GDM1 (cell line): ENCODE data around the gene COL27A1.

Source experiments
- DNase-seq: peaks from one replicate; lab custom pipeline; 2025; lab: John Stamatoyannopoulos, UW

Gene COL27A1

DNA sequence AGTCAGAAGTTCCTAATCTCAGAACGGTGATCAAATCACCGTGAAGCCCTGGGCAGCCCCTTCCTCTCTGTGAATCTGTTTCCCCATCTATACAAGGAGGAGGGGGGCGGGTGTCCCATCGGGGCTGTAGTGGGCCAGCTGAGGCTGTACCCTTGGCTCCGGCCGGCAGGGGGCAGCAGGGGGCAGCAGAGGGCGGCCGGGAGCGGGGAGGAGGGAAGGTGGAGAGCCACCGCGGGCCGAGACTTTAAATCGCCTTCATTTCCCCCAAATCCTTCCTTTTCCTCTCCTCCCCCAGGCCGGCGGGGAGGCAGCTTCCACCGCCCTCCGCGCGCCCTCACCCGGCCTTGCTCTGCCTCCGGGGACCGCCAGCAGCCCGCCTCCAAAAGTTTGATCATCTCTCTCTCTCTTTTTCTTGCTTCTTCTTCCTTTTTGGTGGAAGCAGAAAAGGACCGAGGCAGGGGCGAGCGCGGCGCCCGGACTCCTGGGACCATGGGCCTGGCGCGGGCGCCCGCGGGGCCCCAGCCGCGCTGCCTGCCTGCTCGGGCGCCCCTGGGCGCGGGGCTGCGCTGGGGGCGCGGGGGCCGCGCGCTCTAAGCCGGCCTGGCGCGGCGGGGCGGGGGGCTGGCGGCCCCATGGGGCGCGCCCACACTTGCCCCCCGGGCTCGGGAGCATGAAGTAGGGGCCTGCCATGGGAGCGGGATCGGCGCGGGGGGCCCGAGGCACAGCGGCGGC, at the start of gene COL27A1:
Gene COL27A1, plus strand, starts transcription at position 275 of the 732 bp plus-strand sequence. Its CDS starts 414 bp downstream, at position 689.
- DNase-seq = peak; percentile 43

DNA sequence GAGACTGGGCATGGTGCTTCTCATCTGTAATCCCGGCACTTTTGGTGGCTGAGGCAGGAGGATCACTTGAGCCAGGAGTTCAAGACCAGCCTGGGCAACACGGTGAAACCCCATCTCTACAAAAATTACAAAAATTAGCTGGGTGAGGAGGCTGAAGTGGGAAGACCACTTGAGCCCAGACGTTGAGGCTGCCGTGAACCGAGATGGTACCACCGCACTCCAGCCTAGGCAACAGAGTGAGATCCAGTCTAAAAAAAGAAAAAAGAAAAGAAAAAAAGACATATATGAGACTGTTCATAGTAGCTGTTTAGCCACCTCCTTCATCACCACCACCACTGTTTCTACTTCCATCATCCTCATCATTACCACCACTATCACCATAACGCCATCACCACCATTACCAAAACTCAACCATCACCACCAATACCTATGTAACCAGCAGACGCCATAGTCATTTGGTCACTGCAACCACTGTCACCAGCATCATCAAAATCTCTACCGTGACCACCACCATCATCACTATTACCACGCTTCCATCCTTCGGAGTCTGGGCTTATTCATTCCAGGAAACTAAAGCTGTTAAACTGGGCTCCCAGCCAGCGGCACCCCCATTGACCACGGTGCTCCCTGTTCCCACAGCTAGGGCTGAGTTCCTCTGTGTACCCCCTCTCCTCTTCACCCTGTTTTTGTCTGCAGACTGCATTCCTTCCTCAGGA, 47.9 kb upstream of the COL27A1 start:
- DNase-seq = no peak

DNA sequence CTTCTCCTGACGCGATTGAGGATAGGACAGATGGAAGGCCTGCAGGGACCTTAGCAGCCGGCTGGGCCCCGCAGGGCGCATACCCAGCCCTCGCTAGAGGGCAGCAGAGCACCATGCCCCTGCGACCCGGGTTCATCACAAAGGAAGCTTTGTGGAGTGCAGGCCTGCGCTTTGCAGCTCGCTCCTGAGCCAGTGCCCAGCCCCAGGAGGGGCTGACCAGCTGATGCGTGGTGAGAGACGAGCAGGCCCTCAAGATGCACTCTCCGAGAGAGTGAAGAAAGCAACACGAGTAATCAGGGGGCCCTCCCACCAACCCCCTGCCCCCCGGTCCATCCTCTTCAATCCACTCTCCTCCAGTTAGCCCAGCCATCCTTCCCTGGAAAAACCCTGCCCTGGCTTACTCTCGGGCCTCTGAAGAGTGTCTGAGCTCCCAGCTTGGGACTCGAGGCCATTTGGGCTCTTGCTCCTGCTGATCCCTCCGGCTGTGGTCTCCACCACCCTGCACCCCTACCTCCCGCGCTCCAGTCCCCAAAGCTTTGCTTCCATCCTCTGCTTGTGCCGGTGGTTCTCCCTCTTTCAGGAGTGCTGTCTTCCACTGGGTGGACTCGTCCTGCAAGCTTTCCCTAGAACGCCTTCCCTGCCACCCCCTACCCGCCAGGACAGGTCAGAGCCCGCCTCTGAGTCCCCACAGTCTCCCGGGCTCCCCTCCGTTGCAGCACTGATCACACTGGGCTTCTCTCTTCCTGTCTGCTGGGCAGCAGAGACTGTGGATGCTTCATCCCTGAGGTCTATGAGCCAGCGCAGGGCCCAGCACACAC, 47.1 kb upstream of the COL27A1 start:
- peak; percentile 52 for DNase-seq

DNA sequence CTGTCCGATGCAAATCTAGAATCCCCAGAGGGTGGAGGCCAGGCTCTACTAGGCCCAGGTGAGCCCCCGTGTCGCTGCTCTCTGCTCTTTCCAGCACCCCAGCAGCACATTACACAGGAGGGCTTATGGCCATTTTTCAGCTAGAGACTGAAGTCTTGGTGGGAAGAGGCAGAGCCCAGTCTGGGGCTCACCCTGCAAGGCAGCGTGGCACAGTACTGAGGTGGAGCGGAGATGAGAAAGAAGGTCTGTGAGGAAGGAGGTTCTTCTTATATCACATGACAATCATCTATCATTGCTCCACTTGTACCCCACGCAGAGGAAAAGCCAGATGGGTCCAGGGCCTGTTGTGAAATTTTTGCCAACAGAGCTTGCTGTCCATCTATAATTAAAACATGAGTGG, 46.2 kb upstream of the COL27A1 start:
- no peak for DNase-seq

DNA sequence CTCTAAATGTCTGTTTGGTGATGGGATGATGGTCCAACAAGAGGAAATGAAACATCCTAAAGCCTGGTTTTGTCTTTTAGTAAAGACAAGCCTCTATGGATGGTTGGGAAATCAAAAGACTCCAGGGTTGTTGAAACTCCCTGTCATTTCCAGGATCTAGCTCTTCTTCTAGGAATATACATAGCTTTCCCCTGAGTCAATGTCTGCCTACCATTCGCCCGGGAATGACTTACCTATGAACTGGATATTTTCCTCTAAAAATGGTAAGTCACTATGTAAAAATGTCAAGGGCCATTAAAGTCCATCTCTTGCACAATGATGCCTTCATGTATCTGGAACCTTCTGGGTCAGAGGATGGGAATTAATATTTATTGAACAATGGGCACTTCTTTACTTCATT, 45.2 kb upstream of the COL27A1 start:
- DNase-seq = no peak

DNA sequence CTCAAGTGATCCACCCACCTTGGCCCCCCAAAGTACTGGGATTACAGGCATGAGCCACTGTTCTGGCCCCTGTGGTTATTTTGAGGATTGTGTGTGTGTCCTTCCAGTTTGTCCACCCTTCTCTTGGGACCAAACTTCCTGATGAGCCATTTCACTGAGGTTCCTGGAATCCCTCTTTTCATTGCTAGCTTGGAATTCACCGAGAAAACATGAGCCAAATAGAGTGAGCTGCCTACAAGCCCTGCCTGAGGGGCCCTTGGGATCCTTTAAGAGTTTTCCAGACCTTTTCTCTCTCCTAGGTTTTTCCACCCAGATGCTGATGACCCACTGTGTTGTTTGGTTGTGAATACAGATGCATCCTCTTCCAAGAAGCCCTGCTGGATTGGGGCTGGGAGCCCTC, 43.0 kb upstream of the COL27A1 start:
- DNase-seq = no peak

DNA sequence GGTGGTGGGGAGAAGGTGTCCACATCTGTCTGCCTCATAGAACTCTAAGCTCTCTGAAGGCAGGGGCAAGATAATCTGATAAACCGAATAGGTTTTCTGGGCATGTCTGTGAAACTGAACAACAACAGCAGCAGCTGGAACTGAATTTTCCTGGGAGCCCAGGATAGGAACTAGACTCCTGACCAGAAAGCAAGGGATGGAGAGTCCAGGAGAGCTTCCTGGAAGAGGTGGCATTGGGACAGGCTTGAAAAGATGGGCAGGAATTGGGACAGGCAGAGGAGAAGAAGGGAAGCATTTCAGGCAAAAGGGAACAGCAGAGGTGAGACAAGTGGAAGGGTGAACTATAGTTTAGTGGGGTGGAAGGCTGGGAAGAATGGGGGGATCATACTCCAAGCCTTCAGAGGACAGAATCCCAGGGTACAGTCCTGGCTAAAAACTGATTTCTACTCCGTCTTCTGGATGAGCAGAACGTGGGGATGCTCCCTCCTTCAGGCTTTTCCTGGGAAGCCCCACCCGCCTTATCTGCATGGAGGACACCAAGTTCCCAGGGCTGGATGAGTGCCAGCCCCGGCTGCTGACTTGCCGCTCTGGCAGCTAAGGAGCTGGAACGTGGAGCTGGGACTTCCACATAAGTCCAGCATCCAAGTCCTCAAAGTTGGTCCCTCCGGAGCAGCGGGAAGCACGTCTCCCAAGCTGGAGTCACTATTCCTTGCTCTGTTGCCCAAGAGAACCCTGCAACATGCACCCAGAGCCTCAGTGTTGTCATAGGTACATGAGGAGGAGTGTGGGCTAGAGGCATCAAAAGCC, 42.4 kb upstream of the COL27A1 start:
- DNase-seq = no peak

DNA sequence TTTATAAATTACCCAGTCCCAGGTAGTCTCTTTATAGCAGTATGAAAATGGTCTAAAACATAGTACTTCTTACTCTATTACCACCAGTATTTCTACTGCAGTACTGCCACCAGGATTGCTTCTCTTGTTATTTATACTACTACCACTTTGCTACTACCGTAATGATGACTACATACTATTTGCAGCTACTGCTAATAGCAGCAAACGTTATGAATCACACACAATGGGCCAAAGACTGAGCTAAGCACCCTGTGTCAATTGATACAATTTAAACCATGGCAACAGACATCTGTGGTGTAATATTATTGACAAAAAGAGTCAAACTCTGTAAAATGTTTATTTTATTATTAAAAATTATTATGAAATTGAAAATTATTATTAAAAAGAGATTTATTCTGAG, 41.0 kb upstream of the COL27A1 start:
- DNase-seq = no peak

DNA sequence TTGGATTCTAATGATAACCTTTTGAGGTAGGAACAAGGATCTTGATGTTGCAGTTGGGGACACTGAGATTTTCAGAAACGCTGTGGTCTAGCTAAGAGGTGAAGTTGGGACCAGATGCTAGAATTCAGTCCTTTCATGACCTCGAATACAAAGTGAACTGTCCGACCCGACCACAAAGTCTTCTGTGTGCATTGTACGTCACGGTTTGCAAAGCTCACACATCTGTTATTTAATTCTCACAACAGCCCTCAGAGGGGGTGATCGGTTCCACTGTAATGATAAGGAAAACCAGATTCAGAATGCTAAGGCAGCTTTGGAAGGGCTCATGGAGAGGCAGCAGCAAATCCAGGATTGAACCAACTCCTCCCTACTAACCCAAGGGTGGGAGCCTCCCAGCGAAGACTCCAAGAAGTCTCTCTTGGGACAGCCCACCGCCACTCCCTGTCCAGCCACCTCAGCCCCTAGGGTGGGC, 39.6 kb upstream of the COL27A1 start:
- DNase-seq = no peak

DNA sequence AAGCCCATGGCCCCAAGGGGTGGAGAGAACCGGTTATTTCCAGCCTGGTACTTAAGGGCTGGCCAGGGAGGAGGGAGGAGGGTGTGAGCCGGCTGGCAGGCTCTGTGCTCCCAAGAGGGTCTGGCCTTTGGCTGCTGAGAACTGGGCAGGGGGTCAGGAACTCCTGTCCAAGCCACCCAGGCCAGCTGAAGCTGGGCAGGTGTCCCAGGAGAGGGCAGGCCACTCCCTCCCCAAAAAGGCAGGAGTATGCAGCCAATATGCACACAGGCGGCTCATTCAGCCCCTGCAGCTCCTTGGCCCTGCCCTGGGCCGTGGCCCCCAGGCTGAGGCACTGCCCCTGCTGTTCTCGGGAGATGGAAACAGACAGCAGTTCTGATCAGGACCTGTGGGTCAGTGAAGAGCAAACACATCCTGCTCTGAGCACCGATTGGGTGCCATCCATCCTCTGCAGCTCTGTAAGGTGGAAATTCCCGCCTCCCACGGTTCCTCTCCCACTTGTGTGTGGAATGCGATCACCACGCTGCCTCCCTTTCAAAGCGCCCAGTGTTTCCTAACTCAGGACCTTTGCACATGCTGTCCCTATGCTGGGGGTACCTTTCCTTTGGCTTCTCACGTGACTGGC, 39.1 kb upstream of the COL27A1 start:
- no peak for DNase-seq

DNA sequence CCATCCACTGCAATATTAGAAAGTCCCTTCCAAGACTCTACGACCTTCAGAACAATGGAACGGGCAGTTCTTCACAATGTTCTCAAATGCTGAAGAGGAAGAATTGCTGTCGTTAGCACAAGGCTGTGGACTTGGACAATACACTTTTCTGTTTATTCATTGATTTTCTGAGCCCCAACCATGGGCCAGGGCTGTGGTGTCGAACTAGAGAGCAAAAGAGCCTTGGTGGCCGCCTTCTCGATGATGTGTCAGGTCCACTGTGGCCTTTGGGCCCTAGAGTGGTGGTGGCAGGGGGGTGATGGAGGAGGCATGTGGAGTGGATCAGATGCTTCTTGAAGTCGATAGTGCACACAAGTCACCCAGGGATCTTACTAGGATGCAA, 37.7 kb upstream of the COL27A1 start:
- no peak for DNase-seq

DNA sequence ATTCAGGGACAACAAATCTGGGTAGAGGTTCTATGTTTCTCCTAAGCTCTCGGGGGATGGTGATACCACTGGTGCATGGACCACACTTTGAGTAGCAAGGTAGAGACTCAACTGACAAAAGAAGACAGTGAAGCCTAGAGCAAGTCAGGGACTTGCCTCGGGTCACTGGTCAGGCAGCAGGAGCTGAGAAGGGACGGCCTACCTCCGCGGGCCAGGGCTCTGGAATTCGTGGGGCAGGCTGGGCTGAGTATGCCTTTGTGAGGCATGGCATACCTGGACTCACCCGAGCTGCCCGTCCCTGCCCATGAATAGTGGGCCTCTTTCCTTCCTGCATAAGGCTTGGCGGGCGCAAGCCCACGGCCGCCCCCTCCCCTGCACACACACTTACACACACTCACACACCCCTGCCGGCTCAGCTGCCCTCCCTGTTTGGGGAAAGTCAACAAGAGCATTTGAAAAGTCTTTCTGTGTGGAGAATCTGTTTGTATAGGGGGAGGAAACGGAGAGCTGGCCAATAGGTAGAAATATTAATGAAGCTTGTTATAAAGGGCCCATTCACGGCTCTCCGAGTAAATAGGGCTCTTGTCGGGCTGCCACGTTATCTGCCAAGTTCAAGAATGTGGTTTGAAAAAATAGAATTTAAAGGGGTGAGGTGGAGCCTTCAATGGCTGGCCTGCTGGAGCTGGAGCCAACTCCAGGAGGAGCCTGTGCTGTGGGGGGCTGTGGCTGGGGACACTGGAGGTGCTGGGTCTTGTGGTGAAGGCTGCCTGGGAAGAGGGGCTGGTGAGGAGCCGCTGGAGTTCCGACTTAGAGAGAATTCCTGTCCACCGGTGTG, 37.1 kb upstream of the COL27A1 start:
- no peak for DNase-seq

DNA sequence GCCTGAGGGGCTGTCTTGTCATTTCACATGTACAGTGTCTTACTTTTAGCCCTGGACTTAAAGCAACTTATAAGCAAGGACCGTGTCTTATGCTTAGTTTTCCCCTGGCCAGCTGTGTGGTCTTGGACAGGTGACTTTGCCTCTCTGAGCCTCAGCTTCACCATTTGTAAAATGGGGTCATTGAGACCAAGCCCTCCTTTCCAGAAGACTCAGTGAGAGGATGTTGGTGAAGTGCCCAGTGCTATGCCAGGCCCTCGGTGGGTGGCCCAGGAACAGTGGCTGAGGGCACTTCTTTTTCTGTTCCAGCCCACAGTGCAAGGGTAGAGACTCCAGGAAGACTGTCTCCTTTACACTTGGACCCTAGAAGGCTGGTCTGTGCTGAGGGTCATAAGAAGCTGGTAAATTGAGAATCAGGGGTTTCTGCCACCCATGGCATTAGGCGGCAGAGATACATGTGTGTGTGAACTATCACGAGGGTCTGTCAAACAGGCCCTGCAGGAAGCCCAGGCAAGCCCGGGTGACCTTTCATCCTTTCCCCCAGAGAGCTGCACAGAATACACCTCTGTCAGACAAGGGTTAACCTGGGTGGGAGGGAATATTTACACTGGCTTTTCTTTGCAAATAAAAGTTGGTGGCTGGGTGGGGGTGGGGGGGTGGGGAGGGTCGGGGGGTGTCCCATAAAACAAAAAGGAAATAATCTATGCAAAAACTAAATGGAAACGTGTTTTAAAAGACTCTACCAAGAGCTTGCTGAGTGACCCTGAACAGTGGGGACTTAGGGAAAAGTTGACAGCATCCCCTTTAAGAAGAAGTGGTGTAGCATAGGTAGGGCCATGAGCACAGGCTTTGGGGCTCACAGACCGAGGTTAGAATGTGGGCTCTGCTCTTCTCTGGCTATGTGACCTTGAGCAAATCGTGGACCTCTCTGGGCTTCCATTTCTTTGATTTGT, 35.8 kb upstream of the COL27A1 start:
- no peak for DNase-seq

DNA sequence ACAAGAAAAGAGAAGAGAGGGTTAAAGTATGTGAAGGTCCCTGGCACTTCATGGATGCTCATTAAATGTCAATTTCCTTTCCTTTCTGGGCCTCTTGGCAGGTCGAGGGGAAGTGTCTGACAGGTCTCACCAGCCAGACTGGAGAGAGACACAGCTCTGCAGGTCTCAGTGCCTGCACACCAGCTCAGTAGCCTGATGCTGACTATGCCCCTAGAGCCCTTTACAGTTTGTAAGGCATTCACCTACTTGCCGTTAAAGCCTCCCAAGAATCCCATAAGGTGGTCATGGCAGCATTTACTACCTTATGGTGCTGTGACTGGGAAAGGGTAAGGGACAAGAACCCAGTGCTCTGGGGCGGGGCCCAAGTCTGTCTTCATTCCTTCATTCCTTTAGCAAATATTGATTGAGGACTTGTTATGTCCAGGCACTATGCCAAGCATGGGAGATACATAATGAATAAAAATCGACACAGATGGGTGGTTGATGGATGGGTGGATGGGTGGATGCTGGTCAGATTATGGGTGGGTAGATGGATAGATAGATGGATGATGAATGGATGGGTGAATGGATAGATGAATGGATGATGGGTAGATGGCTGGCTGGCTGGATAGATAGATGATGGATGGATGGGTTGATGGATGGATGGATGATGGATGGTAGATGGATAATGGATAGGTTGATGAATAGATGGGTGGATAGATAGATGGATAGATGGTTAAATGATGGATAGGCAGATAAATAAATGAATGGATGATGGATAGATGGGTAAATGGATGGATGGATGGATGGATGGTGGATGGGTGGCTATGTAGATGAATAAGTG, 34.9 kb upstream of the COL27A1 start:
- no peak for DNase-seq

DNA sequence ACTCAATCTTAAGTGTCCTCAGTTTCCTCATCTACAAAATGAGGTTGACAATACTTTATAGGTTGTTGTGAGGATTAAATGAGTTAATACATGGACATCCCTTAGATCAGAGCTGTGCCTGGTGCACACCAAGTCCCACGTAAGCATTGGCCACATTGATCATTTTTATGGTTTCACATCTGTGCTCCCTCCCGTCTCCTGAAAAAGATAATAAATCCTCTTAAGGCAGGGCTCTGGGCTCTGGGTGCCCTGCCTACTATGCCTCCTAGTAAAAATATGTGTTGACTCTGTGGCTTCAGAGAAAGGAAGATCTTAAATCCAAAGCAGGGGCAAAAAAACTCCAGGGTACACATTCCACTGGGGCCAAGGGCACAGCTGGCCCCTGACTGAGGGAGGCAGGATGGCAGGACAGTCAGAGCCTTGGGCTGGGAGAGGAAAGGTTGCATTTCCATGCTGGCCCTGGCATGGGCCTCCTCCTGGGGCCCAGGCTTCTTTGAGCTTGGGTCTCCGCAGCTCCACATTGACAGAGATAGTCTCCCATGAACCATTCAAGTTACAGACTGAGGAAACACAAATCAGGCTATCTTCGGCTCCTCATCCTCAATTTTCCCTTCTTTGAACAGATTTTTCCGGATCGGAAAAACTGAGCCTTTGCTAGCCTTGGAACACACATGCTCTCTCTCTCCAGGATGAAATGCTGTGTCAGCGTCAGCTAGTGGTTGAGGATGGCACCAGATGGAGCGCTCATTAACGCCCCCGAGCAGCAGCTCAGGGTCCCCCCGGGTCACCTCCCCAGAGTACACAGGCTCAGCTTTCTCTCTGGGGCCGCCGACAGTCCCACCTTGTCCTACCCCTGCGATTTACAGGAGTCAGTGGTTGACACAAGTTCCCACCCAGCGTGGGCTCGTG, 33.9 kb upstream of the COL27A1 start:
- DNase-seq = no peak

DNA sequence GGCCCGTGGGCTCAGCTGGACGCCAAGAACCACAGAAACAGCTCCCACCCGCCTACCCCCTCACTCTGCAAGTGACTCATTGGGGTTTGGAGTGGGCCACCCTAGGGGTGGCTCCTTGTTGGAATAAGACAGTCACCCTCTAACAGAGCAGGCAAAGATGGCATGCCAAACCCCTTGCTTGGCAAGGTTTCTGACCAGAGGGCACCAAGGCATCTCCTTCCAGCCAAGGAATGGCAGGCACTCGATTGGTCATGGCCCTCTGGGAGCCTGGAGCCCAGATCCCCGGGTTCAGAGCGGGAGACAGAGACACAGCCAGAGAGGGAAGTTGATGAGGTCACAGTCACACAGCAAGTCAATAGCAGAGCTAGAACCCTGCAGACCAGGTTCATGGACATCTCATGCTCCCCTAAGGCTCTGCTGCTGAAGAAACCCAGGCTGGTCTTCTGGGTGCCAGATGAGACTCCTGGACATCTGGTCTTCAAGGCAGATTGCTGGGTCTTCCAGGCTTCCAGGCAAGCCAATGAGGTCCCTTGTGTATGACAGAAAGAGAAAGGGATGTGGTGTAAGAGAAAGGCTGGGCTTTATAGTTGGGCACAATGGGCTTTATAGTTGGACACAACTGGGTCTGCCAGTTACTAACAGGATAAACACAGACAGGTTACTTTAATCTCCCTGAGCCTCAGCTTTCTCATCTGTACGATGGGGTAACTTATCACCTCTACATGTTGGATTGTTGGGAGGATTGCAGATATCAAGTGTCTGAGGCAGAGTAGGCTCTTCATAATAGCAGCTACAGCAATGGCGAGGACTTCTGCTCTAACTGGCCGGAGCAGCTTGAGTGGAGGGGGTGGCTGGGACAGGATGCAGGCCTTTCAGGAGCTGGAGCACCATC, 33.0 kb upstream of the COL27A1 start:
- no peak for DNase-seq
